HCT116 (cell line): Measurements from ENCODE around the gene STAMBPL1. TPM values are rescaled to one million over a fixed set of nuclear protein-coding genes. Genes with fewer than 3 reads are reported as not detected.
A peak's percentile ranks its signal among the peaks of the same experiment; 100 is the strongest.

Experiments used
- ATAC-seq: fragments of 200-7000 bp; cut with Tn5 transposase; 2 replicates; pipeline ENCODE4 v1.9.1; 2020; ENCODE audit warnings: mild to moderate bottlenecking, moderate library complexity
- BruUV-seq: library from RNA; stranded (reverse); fragments of 400-500 nt; replicated peaks from 2 replicates; lab custom pipeline; 2021; lab: Mats Ljungman, UMichigan
- CTCF ChIA-PET: fragments of 300-600 bp; sonication (Branson Sonifier 250); formaldehyde crosslinking; loops from one replicate; lab custom pipeline; 2021; ENCODE audit warnings: antibody characterized with exemption; lab: Charles Lee
- POLR2A ChIA-PET: fragments of 300-600, 350-600 bp; sonication (Branson Sonifier 250); formaldehyde crosslinking; loops from one replicate; lab custom pipeline; 2021; ENCODE audit warnings: antibody characterized with exemption; lab: Charles Lee
- RAD21 ChIA-PET, 2 experiments: fragments of 300-600 bp; sonication (Branson Sonifier 250); formaldehyde crosslinking; loops; one replicate each; lab custom pipeline; 2023; ENCODE audit warnings: low total read pairs in 2 of 2; ENCODE audit not compliant: uncharacterized antibody in 2 of 2, unreplicated experiment in 2 of 2, low non-redundant PET in 1 of 2; lab: Charles Lee
- DNase-seq: peaks from one replicate; pipeline ENCODE4 v3.0.0-alpha.2; 2010; ENCODE audit warnings: low read depth, low spot score
- H2AFZ ChIP-seq: fragments of 200-600 bp; shearing (Covaris generic), sonication (generic); 2 replicates; pipeline ENCODE4 v1.6.1; 2017; ENCODE audit warnings: low read depth, mixed run types, mixed read lengths, antibody characterized with exemption, low read length; ENCODE audit not compliant: poor library complexity, severe bottlenecking
- H3K27ac ChIP-seq: 2 replicates; pipeline ENCODE4 v1.5.1; 2012; ENCODE audit warnings: low read depth, low read length
- H3K27me3 ChIP-seq: fragments of 200-600 bp; sonication (generic); 2 replicates; pipeline ENCODE4 v1.6.1; 2016; ENCODE audit warnings: mixed run types, low read length, mixed read lengths; ENCODE audit not compliant: insufficient read depth
- H3K36me3 ChIP-seq, 2 experiments: fragments of 200-500 bp in 1 of 2; fragments of 200-600 bp in 1 of 2; sonication (Bioruptor generic) in 1 of 2; sonication (generic) in 1 of 2; 2 replicates each; pipeline versions ENCODE4 v1.5.1 to v1.6.1; 2014 to 2016; ENCODE audit warnings: low read length in 2 of 2, inconsistent platforms in 1 of 2, mixed read lengths in 1 of 2, mixed run types in 1 of 2; ENCODE audit not compliant: insufficient read depth in 2 of 2, control insufficient read depth in 1 of 2
- H3K4me1 ChIP-seq, 2 experiments: fragments of 200-600 bp in 1 of 2; sonication (generic) in 1 of 2; 2 replicates each; pipeline versions ENCODE4 v1.5.1 to v1.6.1; 2012 to 2017; ENCODE audit warnings: low read length in 2 of 2, inconsistent platforms in 1 of 2, mild to moderate bottlenecking in 1 of 2, mixed read lengths in 1 of 2, mixed run types in 1 of 2, moderate library complexity in 1 of 2; ENCODE audit not compliant: insufficient read depth in 2 of 2, control insufficient read depth in 1 of 2
- H3K4me2 ChIP-seq: fragments of 200-600 bp; sonication (generic); 2 replicates; pipeline ENCODE4 v1.6.1; 2017; ENCODE audit warnings: mixed run types, low read length, mixed read lengths
- H3K4me3 ChIP-seq, 2 experiments: fragments of 200-600 bp in 1 of 2; sonication (generic) in 1 of 2; replicated peaks in 1 of 2; 2 replicates each; pipeline ENCODE4 v1.5.1; 2011 to 2016; ENCODE audit warnings: low read length in 2 of 2, control low read depth in 1 of 2, low read depth in 1 of 2, mild to moderate bottlenecking in 1 of 2, mixed read lengths in 1 of 2, mixed run types in 1 of 2
- H3K79me2 ChIP-seq: fragments of 200-600 bp; sonication (generic); 2 replicates; pipeline ENCODE4 v1.6.1; 2017; ENCODE audit warnings: mild to moderate bottlenecking, mixed run types, low read length, moderate library complexity, mixed read lengths; ENCODE audit not compliant: insufficient read depth
- H3K9ac ChIP-seq: fragments of 200-600 bp; sonication (generic); 2 replicates; pipeline ENCODE4 v1.6.1; 2016; ENCODE audit warnings: low read length, mixed read lengths
- H3K9me2 ChIP-seq: fragments of 200-600 bp; sonication (generic), shearing (Covaris generic); 2 replicates; pipeline ENCODE4 v1.6.1; 2017; ENCODE audit warnings: mixed run types, mild to moderate bottlenecking, moderate library complexity; ENCODE audit not compliant: insufficient read depth
- H3K9me3 ChIP-seq, 2 experiments: fragments of 200-500 bp in 1 of 2; fragments of 200-600 bp in 1 of 2; sonication (Bioruptor generic) in 1 of 2; sonication (generic) in 1 of 2; 2 replicates each; pipeline ENCODE4 v1.6.1; 2014 to 2017; ENCODE audit warnings: low read length in 2 of 2, mixed read lengths in 2 of 2, inconsistent platforms in 1 of 2, low read depth in 1 of 2, mild to moderate bottlenecking in 1 of 2, mixed run types in 1 of 2, moderate library complexity in 1 of 2; ENCODE audit not compliant: control insufficient read depth in 1 of 2, insufficient read depth in 1 of 2
- H4K20me1 ChIP-seq: fragments of 200-600 bp; sonication (generic), shearing (Covaris generic); 2 replicates; pipeline ENCODE4 v1.6.1; 2017; ENCODE audit warnings: mixed run types, mild to moderate bottlenecking, moderate library complexity; ENCODE audit not compliant: insufficient read depth
- CTCF ChIP-seq, 3 experiments: fragments of 200-600 bp in 1 of 3; sonication (generic) in 1 of 3; IDR thresholded peaks in 2 of 3; conservative IDR thresholded peaks in 1 of 3; 2 replicates each; pipeline ENCODE4 v1.5.1; 2012 to 2017; ENCODE audit warnings: low read depth in 2 of 3, low read length in 2 of 3, antibody characterized with exemption in 1 of 3, borderline replicate concordance in 1 of 3, control low read depth in 1 of 3, mild to moderate bottlenecking in 1 of 3, mixed read lengths in 1 of 3, mixed run types in 1 of 3, moderate library complexity in 1 of 3; ENCODE audit not compliant: insufficient read depth in 1 of 3
- EGR1 ChIP-seq: IDR thresholded peaks from 2 replicates; pipeline ENCODE4 v1.6.1; 2012; ENCODE audit warnings: low read depth
- JUND ChIP-seq: IDR thresholded peaks from 2 replicates; pipeline ENCODE4 v1.6.1; 2012
- POLR2AphosphoS5 ChIP-seq: IDR thresholded peaks from 2 replicates; pipeline ENCODE4 v1.6.1; 2011; ENCODE audit warnings: mild to moderate bottlenecking, low read depth, low read length, moderate library complexity
- SP1 ChIP-seq: IDR thresholded peaks from 2 replicates; pipeline ENCODE4 v1.6.1; 2012; ENCODE audit warnings: low read depth
- ZBTB33 ChIP-seq: IDR thresholded peaks from 2 replicates; pipeline ENCODE4 v1.6.1; 2011; ENCODE audit warnings: mild to moderate bottlenecking, low read length, moderate library complexity; ENCODE audit not compliant: insufficient replicate concordance; ENCODE audit errors: extremely low read depth
- intact Hi-C: fragments of 100-400 bp; cut with micrococcal nuclease; formaldehyde crosslinking; loops from 2 replicates; pipeline ENCODE4 v1.10.0; 2022
- total RNA-seq: library from RNA; stranded (reverse); gene quantifications from one replicate; pipeline ENCODE4 v1.2.1, GENCODE V29; 2021; ENCODE audit not compliant: unreplicated experiment

Gene STAMBPL1
- total RNA-seq, 1 experiment from 2014 or later = 11.0 TPM

- no peak for TF ChIP-seq ZBTB33
- no peak for TF ChIP-seq CTCF (IDR thresholded peaks at IDR 0.05 in 2 of 3, conservative IDR thresholded peaks at IDR 0.05 in 1 of 3; ENCODE audit: borderline replicate concordance in 1 of 3, insufficient read depth in 1 of 3, low read depth in 2 of 3, low read length in 2 of 3)
These were observed 17.2 kb downstream of the STAMBPL1 start (continued) for GRCh38 chr10:88896994-88897853.

GRCh38 chr10:88898727-88899126 lies 18.7 kb downstream of the STAMBPL1 start:
- intact Hi-C loops = no loop called here
- Histone ChIP-seq H2AFZ (no peak overlapping the region), H4K20me1 (no peaks in the 10 kb centered on the region), H3K9me3 (no peaks in the 10 kb centered on the region), H3K4me2 (0 out of 2 replicates have a peak overlapping the region, but pooled peaks have one; percentile 13), H3K27ac (no peak overlapping the region), H3K79me2 (no peaks in the 10 kb centered on the region; the same call in 1 of the 2 replicates), H3K9ac (no peak overlapping the region), H3K9me2 (no peaks in the 10 kb centered on the region), H3K4me1 (peaks cover 32 to 47% of the 10 kb centered on the region in 2 experiments), H3K27me3 (no peaks in the 10 kb centered on the region), H3K4me3 (no peak overlapping the region), H3K36me3 (peaks cover 0 to 13% of the 10 kb centered on the region in 2 experiments; a peak in 2 of 4 replicates)
- BruUV-seq = no TSS peak
- POLR2A ChIA-PET = no interaction called here
- TF ChIP-seq JUND = no peak
- TF ChIP-seq EGR1 = no peak
- TF ChIP-seq POLR2AphosphoS5 = no peak
- TF ChIP-seq SP1 = no peak
- 0 out of 6 replicates have a peak, but pooled peaks of 1 of the 3 experiments have one; percentile 4 for TF ChIP-seq CTCF (IDR thresholded peaks at IDR 0.05 in 2 of 3, conservative IDR thresholded peaks at IDR 0.05 in 1 of 3; ENCODE audit: borderline replicate concordance in 1 of 3, insufficient read depth in 1 of 3, low read depth in 2 of 3, low read length in 2 of 3)
- ATAC-seq (no peak), DNase-seq (no peak)
- RAD21 ChIA-PET = no interaction called here
- CTCF ChIA-PET = interaction anchor here (1.7 kb wide), 1 partner anchor 36 kb away, joined by 4 read pairs; no protein-coding TSS in a partner anchor
